Left lung (tissue), 10 donors: Measurements from ENCODE around the gene CLK2. TPM values are rescaled to one million over a fixed set of nuclear protein-coding genes. Genes with fewer than 3 reads are reported as not detected.
A peak's percentile ranks its signal among the peaks of the same experiment; 100 is the strongest.

Experiments
- ATAC-seq: fragments of 200-7000 bp; cut with Tn5 transposase; one replicate; pipeline ENCODE4 v1.9.1; 2020; ENCODE audit warnings: moderate library complexity
- DNase-seq, 4 donors: peaks; one replicate each; pipeline ENCODE4 v3.0.0-alpha.2; 2013 to 2020
- H3K27ac ChIP-seq, 2 donors: fragments of 200-600 bp; sonication (generic) in 1 of 2; one replicate each; pipeline versions ENCODE4 v1.5.0 to v1.8.0; 2020 to 2021
- H3K27me3 ChIP-seq, 2 donors: fragments of 200-600 bp; sonication (generic) in 1 of 2; one replicate each; pipeline versions ENCODE4 v1.5.0 to v1.8.0; 2020 to 2021
- H3K36me3 ChIP-seq, 2 donors: fragments of 200-600 bp; sonication (generic) in 1 of 2; one replicate each; pipeline versions ENCODE4 v1.5.0 to v1.8.0; 2020 to 2021
- H3K4me1 ChIP-seq, 2 donors: fragments of 200-600 bp; one replicate each; pipeline ENCODE4 v1.8.0; 2021
- H3K4me3 ChIP-seq, 2 donors: fragments of 200-600 bp; sonication (generic) in 1 of 2; one replicate each; pipeline versions ENCODE4 v1.5.0 to v1.8.0; 2020 to 2021; ENCODE audit warnings: mild to moderate bottlenecking in 1 of 2
- H3K9me3 ChIP-seq, 2 donors: fragments of 200-600 bp; sonication (generic) in 1 of 2; one replicate each; pipeline versions ENCODE4 v1.5.0 to v1.8.0; 2020 to 2021
- CTCF ChIP-seq, 2 donors: fragments of 200-600 bp; sonication (generic) in 1 of 2; IDR thresholded peaks; one replicate each; pipeline versions ENCODE4 v1.5.0 to v1.8.0; 2021; ENCODE audit warnings: antibody characterized with exemption in 2 of 2
- intact Hi-C, 2 donors: fragments of 100-400 bp; cut with DNase I; formaldehyde crosslinking; loops; one replicate each; pipeline versions ENCODE4 v1.11.2 to v1.14.2; 2022
- polyA plus RNA-seq, 6 donors: library from polyadenylated mRNA; unstranded; fragments of 120-200 nt; gene quantifications; one replicate each; pipeline ENCODE4 v1.2.1, GENCODE V29; 2013; ENCODE audit not compliant: insufficient read length in 6 of 6
- total RNA-seq, 2 donors: library from RNA; stranded (reverse); fragmentation: NEBNext Ultra II Directional; extraction: Animal tissue kit (Norgen Biotek cat#: 25700); gene quantifications; one replicate each; pipeline ENCODE4 v1.2.1, GENCODE V29; 2021
- donor health status: DM: no; HTN: yes; CAD: no.
- donor health status: DM: no; HTN: no; CAD: no.

The CLK2 gene
- total and polyA plus RNA-seq, 8 donors, result 45.4 to 94.8 (median 76.6) TPM

DNA sequence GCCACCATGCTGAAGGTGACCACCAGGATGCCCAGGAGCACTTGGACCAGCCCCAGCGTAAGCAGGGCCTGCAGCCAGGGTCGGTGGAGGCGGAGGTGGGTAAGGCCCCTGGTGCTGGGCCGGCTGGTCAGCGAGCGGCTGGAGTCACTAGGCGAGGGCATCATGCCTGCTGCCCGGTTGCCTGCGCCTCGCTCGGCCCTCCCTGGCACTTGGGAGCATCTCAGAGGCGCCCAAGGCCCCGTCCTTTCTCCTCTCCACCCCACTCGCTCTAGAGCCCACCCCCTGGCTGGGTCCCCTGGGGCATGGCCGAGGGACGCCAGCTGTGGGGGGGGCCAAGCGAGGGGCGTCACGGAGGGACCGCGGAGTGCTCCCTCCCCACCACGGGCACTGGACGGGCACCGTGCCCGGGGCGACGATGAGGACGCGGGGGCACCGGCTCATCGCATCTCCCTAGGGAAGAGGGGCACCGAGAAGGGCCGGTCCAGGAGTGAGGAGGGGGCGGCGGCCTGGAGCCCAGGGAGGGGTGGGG lies 18.5 kb downstream of the CLK2 start:
- no peaks in the 10 kb centered on the region for H3K9me3 ChIP-seq
- peak overlapping the region; percentile 67 to 76 for H3K4me3 ChIP-seq
- peak overlapping the region; percentile 91 to 93 for H3K27ac ChIP-seq
- peaks cover 21 to 44% of the 10 kb centered on the region in 2 donors for H3K4me1 ChIP-seq
- peaks cover 0 to 33% of the 10 kb centered on the region in 2 donors for H3K36me3 ChIP-seq
- intact Hi-C loops, result no loop called here
- DNase-seq (peak in 1 of 4 donors; percentile 84), ATAC-seq (peak; percentile 7)
- no peaks in the 10 kb centered on the region for H3K27me3 ChIP-seq
- TF ChIP-seq CTCF (IDR thresholded peaks at IDR 0.05), result no peak

DNA sequence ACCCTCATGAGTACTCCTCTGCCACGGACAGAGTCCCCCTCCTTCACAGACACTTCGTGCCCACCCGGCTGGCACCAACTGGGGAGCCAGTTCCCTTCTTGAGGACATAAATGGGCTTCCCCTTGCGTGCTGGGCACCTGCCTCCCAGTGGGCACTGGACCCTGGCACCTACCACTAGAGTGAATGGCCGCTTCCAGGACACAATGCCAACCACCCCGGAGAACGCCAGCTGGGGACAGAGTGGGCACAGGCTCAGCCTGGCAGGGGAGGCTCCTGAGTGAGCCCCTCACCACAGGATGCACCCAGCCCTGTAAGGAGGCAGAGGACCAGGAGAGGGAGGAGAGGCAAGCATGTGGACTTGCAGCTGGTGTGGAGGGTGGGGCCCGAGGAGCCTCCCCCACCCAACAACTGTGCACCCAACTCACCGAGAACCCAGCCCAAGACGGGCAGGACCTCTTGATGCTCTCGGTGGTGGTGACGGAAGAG lies 19.0 kb downstream of the CLK2 start:
- peak overlapping the region in 1 of 2 donors; percentile 91 for H3K27ac ChIP-seq
- no peak for DNase-seq
- intact Hi-C loops, result no loop called here

GRCh38 chr1:155253797-155254196 lies 19.5 kb downstream of the CLK2 start:
- peaks cover 21 to 44% of the 10 kb centered on the region in 2 donors for H3K4me1 ChIP-seq
- ATAC-seq (no peak), DNase-seq (no peak)
- intact Hi-C loops, result no loop called here
- H3K4me3 ChIP-seq, result peak overlapping the region; percentile 67 to 76
- no peak overlapping the region for H3K27ac ChIP-seq
- TF ChIP-seq CTCF (IDR thresholded peaks at IDR 0.05), result no peak
- H3K36me3 ChIP-seq, result peaks cover 0 to 23% of the 10 kb centered on the region in 2 donors
- H3K9me3 ChIP-seq, result no peaks in the 10 kb centered on the region
- H3K27me3 ChIP-seq, result no peaks in the 10 kb centered on the region

More for the DNA sequence above, 19.0 kb downstream of the CLK2 start:
- Histone ChIP-seq H3K4me1 (peaks cover 21 to 44% of the 10 kb centered on the region in 2 donors), H3K9me3 (no peaks in the 10 kb centered on the region), H3K4me3 (peak overlapping the region; percentile 67 to 76), H3K36me3 (peaks cover 0 to 28% of the 10 kb centered on the region in 2 donors), H3K27me3 (no peaks in the 10 kb centered on the region)
- TF ChIP-seq CTCF (IDR thresholded peaks at IDR 0.05), result no peak
- ATAC-seq, result no peak

DNA sequence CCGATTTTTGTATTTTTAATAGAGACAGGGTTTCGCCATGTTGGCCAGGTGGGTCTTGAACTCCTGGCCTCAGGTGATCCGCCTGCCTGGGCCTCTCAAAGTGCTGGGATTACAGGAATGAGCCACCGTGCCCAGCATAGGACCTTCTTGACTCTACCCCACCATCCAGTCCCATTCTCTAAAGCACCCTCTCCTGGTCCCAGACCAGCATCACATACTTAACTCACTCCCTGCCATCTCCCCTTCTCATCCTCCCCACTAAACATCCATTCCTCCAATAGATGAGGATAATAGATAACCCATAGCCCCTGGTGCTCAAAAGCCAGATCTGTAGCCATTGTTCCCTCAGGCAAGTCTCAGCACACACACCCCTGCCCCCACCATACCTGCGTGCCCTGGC lies 20.1 kb downstream of the CLK2 start:
- no peak for DNase-seq
- TF ChIP-seq CTCF (IDR thresholded peaks at IDR 0.05), result no peak
- ATAC-seq, result no peak
- Histone ChIP-seq H3K4me3 (no peak overlapping the region), H3K27me3 (no peaks in the 10 kb centered on the region), H3K9me3 (no peaks in the 10 kb centered on the region), H3K27ac (no peak overlapping the region), H3K36me3 (peaks cover 0 to 21% of the 10 kb centered on the region in 2 donors), H3K4me1 (peaks cover 21 to 44% of the 10 kb centered on the region in 2 donors)
- intact Hi-C loops, result no loop called here

GRCh38 chr1:155251566-155251965 lies 21.7 kb downstream of the CLK2 start:
- Histone ChIP-seq H3K4me1 (peaks cover 21 to 44% of the 10 kb centered on the region in 2 donors), H3K27me3 (no peaks in the 10 kb centered on the region), H3K9me3 (no peaks in the 10 kb centered on the region), H3K36me3 (peaks cover 0 to 19% of the 10 kb centered on the region in 2 donors), H3K4me3 (no peak overlapping the region), H3K27ac (no peak overlapping the region)
- ATAC-seq (no peak), DNase-seq (no peak)
- TF ChIP-seq CTCF (IDR thresholded peaks at IDR 0.05), result no peak
- intact Hi-C loops, result no loop called here
